AG04449 (cell line): ENCODE results near the gene PRDM16.

Experiments
- CTCF ChIA-PET: fragments of 350-600 bp; formaldehyde crosslinking; extraction: SDS; loops from one replicate; lab custom pipeline; 2021; ENCODE audit warnings: antibody characterized with exemption; lab: Yijun Ruan, JAX
- POLR2A ChIA-PET: fragments of 400-600, 350-600 bp; formaldehyde crosslinking; extraction: SDS; loops from one replicate; lab custom pipeline; 2020; ENCODE audit warnings: antibody characterized with exemption, inconsistent platforms; lab: Yijun Ruan, JAX
- DNase-seq: peaks from one replicate; pipeline ENCODE4 v3.0.0-alpha.2; 2010; ENCODE audit warnings: low read depth, low spot score
- H3K4me3 ChIP-seq: 2 replicates; pipeline ENCODE4 v1.5.1; 2011; ENCODE audit warnings: low read depth, mild to moderate bottlenecking, control low read depth, low read length
- TF ChIP-seq, protein P1 (sequence below): IDR thresholded peaks from one replicate; pipeline ENCODE4 v1.5.1; 2011; ENCODE audit warnings: mild to moderate bottlenecking, moderate library complexity, low read length, control low read depth, inconsistent platforms; ENCODE audit not compliant: insufficient read depth; ENCODE audit errors: missing control alignments

The PRDM16 gene

DNA sequence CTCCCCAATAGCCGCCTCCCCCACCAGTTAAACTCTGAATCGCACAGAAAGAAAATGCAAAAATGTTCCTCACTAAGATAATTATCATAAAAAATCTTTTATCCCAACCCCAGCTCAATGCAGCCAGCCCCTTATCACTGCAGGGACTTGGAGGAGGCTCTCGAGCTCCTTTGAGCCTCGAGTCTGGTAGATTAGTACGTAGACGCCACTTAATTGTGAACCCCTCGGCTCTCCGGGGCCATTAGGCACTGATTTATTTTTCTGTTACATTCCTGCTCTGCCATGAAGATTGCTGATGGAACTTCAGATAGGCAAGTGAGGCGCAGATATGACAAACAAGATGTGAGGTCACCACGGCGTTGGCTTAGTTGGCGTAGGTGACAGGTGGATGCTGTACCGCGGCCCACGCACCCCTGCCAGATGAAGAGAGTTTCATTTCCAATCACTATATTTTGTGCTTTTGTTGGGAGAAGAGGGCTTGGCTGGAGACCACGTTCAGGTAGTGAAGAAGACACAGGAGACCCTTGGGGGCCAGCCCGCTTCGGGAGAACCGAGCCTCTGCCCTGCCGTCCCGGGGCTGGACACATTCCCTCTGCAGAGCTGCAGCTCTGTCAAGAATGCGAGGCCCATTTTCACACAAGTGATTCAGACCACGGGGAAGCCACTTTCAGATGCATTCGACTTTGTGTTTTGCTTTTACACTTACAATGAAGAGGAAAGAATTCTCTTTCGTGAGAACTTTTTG lies 329.6 kb downstream of the PRDM16 start:
- POLR2A ChIA-PET: no interaction called here
- H3K4me3 ChIP-seq: no peak overlapping the region
- TF ChIP-seq, protein P1, sequence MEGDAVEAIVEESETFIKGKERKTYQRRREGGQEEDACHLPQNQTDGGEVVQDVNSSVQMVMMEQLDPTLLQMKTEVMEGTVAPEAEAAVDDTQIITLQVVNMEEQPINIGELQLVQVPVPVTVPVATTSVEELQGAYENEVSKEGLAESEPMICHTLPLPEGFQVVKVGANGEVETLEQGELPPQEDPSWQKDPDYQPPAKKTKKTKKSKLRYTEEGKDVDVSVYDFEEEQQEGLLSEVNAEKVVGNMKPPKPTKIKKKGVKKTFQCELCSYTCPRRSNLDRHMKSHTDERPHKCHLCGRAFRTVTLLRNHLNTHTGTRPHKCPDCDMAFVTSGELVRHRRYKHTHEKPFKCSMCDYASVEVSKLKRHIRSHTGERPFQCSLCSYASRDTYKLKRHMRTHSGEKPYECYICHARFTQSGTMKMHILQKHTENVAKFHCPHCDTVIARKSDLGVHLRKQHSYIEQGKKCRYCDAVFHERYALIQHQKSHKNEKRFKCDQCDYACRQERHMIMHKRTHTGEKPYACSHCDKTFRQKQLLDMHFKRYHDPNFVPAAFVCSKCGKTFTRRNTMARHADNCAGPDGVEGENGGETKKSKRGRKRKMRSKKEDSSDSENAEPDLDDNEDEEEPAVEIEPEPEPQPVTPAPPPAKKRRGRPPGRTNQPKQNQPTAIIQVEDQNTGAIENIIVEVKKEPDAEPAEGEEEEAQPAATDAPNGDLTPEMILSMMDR: no peak
- no peak for DNase-seq
- CTCF ChIA-PET: interaction anchor here (1.9 kb wide), 1 partner anchor 10 kb away, joined by 4 read pairs; no protein-coding TSS in a partner anchor

DNA sequence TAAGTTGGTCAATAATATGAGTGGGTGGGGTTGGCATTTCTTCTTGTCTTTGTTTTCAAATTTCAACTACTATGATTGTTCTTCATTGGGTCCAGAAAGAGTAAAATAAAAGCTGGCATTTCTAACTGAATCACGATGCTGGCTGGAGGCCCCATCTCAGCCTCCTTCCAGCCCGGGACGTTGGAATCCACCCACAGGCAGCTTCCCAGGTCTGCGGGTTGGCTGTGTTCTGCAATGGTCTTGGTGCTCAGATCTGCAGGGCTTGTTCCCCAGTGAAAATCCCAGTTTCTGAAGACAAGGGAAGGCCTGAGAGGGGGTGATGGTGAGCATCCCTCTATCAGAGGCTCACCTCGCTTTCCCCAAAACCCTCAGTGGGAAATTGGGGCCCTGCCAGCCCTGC lies 330.7 kb downstream of the PRDM16 start:
- ChIA-PET POLR2A (no interaction called here), CTCF (interaction anchor here (1.9 kb wide), 1 partner anchor 9 kb away, joined by 4 read pairs; no protein-coding TSS in a partner anchor)
- TF ChIP-seq, protein P1: no peak
- DNase-seq: no peak
- no peak overlapping the region for H3K4me3 ChIP-seq

DNA sequence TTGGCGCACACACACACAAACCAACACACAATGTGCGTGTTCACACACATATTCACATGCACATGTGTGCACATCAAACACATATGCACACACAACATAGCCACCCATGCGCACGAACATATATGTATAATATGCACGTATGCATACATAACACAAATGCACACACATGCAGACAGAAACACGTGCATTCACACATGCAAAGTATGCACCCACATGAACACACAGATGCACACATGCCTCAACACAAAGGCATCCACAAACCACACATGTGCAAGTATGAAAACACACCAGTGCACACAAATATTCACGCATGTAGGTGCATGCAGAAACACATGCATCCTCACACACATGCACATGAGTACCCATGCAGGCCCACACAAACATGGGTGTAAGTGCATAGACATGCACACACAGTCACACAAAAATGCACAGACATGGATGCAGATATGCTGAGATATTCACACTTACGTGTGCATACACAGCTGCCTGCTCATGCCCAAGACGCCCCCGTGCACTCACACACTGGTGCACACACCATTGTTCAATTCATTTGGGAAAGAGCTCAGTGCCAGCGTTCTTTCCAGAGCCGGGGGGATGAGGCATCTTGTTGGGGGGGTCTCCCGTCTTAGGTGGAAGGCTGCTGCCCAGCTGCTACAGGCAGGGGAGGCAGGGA lies 332.7 kb downstream of the PRDM16 start:
- TF ChIP-seq, protein P1: no peak
- H3K4me3 ChIP-seq: no peak overlapping the region
- ChIA-PET POLR2A (no interaction called here), CTCF (interaction anchor here (0.9 kb wide), 1 partner anchor 23 kb away, joined by 3 read pairs; no protein-coding TSS in a partner anchor)
- DNase-seq: no peak

DNA sequence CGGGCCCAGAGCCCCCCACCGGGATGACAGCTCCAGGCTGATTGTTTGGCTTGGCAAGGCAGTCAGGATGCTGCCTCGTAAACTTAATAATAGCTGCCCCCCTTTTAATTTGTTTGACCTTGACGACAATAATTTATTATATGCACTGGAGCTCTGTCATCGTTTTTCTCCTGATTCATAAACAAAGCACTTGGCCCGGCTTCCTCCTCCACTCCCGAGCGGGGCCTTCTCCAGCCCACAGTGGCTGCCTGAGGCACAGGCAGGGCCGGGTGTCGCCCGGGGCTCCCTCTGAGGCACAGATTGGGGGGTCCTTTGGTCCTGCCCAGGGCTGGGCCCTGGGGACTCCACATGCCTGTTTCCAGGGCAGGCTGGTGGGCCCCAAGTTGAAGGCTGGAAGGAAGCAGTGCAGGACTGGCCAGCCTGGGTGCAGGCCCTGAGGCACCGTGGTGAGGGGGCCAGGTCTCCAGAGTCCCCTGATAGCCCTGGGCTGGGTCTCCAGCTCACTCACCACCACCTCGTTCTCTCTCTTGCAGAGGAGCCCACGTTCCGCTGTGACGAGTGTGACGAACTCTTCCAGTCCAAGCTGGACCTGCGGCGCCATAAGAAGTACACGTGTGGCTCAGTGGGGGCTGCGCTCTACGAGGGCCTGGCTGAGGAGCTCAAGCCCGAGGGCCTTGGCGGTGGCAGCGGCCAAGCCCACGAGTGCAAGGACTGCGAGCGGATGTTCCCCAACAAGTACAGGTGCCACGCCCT lies 333.4 kb downstream of the PRDM16 start:
- ChIA-PET CTCF (interaction anchor here (0.9 to 1.0 kb wide), 2 partner anchors 17 to 22 kb away, joined by 3 to 4 read pairs; no protein-coding TSS in a partner anchor), POLR2A (no interaction called here)
- no peak overlapping the region for H3K4me3 ChIP-seq
- TF ChIP-seq, protein P1: no peak
- no peak for DNase-seq

DNA sequence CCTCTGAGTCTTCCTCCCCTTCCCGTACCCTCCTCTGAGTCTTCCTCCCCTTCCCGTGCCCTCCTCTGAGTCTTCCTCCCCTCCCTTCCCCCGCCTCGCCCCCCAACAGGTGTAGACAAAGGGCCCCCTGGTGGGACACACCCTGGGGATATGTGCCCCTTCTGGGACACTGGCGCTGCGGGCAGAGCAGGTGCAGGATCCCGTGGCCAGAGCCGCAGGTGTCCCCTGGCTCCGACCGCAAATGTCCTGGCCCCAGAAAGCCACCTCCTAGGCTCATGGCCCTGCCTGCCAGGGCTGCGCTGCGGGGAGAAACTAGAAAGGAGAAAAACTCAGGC lies 334.0 kb downstream of the PRDM16 start:
- DNase-seq: no peak
- POLR2A ChIA-PET: no interaction called here
- CTCF ChIA-PET: interaction anchor here (1.0 kb wide), 1 partner anchor 17 kb away, joined by 4 read pairs; no protein-coding TSS in a partner anchor
- no peak overlapping the region for H3K4me3 ChIP-seq
- TF ChIP-seq, protein P1: no peak
